ENCODE results near the gene TYW5. TPM values are rescaled to one million over a fixed set of nuclear protein-coding genes. Genes with fewer than 3 reads are reported as not detected.
A peak's percentile ranks its signal among the peaks of the same experiment; 100 is the strongest.

Gene TYW5
- total and polyA plus RNA-seq, 2 donors, result 5.5 to 5.9 TPM

GRCh38 chr2:199979832-199980628 is 24.7 kb upstream of the TYW5 start:
- H3K27me3 ChIP-seq (ENCODE audit: control insufficient read depth in 2 of 2, insufficient read depth in 1 of 2, low read length in 1 of 2), result peaks cover 0 to 4% of the 10 kb centered on the region in 2 donors

GRCh38 chr2:199979398-199979797 is 24.1 kb upstream of the TYW5 start:
- WGBS, result 92% methylated on average over 5 of the region's 5 CpGs
- Histone ChIP-seq H3K4me3 (ENCODE audit: low read length in 2 of 2) (no peak overlapping the region), H3K36me3 (ENCODE audit: control insufficient read depth in 2 of 2, insufficient read depth in 2 of 2, low read length in 1 of 2) (no peaks in the 10 kb centered on the region), H3K4me1 (ENCODE audit: control insufficient read depth in 2 of 2, insufficient read depth in 2 of 2, low read length in 2 of 2) (no peaks in the 10 kb centered on the region), H3K9me3 (ENCODE audit: control insufficient read depth in 2 of 2, insufficient read depth in 1 of 2, low read length in 1 of 2) (no peaks in the 10 kb centered on the region), H3K27me3 (ENCODE audit: control insufficient read depth in 2 of 2, insufficient read depth in 1 of 2, low read length in 1 of 2) (peaks cover 0 to 4% of the 10 kb centered on the region in 2 donors), H3K27ac (ENCODE audit: low read depth in 1 of 2, low read length in 1 of 2) (no peak overlapping the region)
- DNase-seq (ENCODE audit: low read depth in 6 of 9, low spot score in 9 of 9), result no peak

More at GRCh38 chr2:199979832-199980628, 24.7 kb upstream of the TYW5 start:
- Histone ChIP-seq H3K27ac (ENCODE audit: low read depth in 1 of 2, low read length in 1 of 2) (no peak overlapping the region), H3K4me1 (ENCODE audit: control insufficient read depth in 2 of 2, insufficient read depth in 2 of 2, low read length in 2 of 2) (no peaks in the 10 kb centered on the region), H3K4me3 (ENCODE audit: low read length in 2 of 2) (no peak overlapping the region), H3K9me3 (ENCODE audit: control insufficient read depth in 2 of 2, insufficient read depth in 1 of 2, low read length in 1 of 2) (no peaks in the 10 kb centered on the region), H3K36me3 (ENCODE audit: control insufficient read depth in 2 of 2, insufficient read depth in 2 of 2, low read length in 1 of 2) (no peaks in the 10 kb centered on the region)
- WGBS, result 27% methylated on average over 12 of the region's 12 CpGs
- peak; percentile 39 to 85 (median 67) for DNase-seq (ENCODE audit: low read depth in 6 of 9, low spot score in 9 of 9)

GRCh38 chr2:199977984-199978415 is 22.7 kb upstream of the TYW5 start:
- peaks cover 0 to 4% of the 10 kb centered on the region in 2 donors for H3K27me3 ChIP-seq (ENCODE audit: control insufficient read depth in 2 of 2, insufficient read depth in 1 of 2, low read length in 1 of 2)
- H3K36me3 ChIP-seq (ENCODE audit: control insufficient read depth in 2 of 2, insufficient read depth in 2 of 2, low read length in 1 of 2), result no peaks in the 10 kb centered on the region
- H3K9me3 ChIP-seq (ENCODE audit: control insufficient read depth in 2 of 2, insufficient read depth in 1 of 2, low read length in 1 of 2), result no peaks in the 10 kb centered on the region
- no peak overlapping the region for H3K4me3 ChIP-seq (ENCODE audit: low read length in 2 of 2)
- DNase-seq (ENCODE audit: low read depth in 6 of 9, low spot score in 9 of 9), result no peak
- H3K27ac ChIP-seq (ENCODE audit: low read depth in 1 of 2, low read length in 1 of 2), result no peak overlapping the region
- no peaks in the 10 kb centered on the region for H3K4me1 ChIP-seq (ENCODE audit: control insufficient read depth in 2 of 2, insufficient read depth in 2 of 2, low read length in 2 of 2)

DNA sequence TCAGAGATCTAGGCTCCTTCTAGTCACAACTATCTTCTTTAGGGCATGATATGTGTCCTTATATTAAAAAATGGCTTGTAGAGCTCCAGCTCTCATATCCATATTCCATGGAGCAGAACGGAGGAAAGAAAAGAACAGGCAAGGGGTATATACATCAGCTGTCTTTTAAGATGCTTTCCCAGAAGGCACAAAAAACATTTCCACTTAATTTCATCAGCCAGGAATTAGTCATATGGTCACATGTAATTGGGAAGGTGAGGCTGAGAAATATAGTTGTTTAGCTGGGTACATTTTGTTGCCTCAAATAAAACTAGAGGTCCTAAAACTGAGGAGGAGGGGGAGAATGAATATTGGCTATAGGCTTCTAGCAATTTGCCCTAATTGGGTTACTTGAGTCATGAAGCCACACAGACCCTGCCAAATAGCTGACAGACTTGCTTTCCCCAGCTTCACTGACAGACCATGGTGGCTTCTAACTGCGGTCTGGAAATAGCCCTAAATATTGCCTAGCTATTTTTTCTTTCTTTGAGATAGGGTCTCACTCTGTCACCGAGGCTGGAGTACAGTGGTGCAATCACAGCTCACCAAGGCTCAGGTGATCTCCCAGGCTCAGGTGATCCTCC is 20.1 kb upstream of the TYW5 start:
- WGBS, result 97% methylated on average over 3 of the region's 3 CpGs
- no peak for DNase-seq (ENCODE audit: low read depth in 6 of 9, low spot score in 9 of 9)

GRCh38 chr2:199973703-199974102 is 18.4 kb upstream of the TYW5 start:
- no peak overlapping the region for H3K27ac ChIP-seq (ENCODE audit: low read depth in 1 of 2, low read length in 1 of 2)
- no peaks in the 10 kb centered on the region for H3K27me3 ChIP-seq (ENCODE audit: control insufficient read depth in 2 of 2, insufficient read depth in 1 of 2, low read length in 1 of 2)
- no peaks in the 10 kb centered on the region for H3K9me3 ChIP-seq (ENCODE audit: control insufficient read depth in 2 of 2, insufficient read depth in 1 of 2, low read length in 1 of 2)
- H3K4me3 ChIP-seq (ENCODE audit: low read length in 2 of 2), result no peak overlapping the region
- H3K4me1 ChIP-seq (ENCODE audit: control insufficient read depth in 2 of 2, insufficient read depth in 2 of 2, low read length in 2 of 2), result no peaks in the 10 kb centered on the region
- no peak for DNase-seq (ENCODE audit: low read depth in 6 of 9, low spot score in 9 of 9)
- H3K36me3 ChIP-seq (ENCODE audit: control insufficient read depth in 2 of 2, insufficient read depth in 2 of 2, low read length in 1 of 2), result peaks cover 0 to 3% of the 10 kb centered on the region in 2 donors
- WGBS, result 48% methylated on average over 2 of the region's 2 CpGs

More for the DNA sequence above, 20.1 kb upstream of the TYW5 start:
- Histone ChIP-seq H3K4me3 (ENCODE audit: low read length in 2 of 2) (no peak overlapping the region), H3K36me3 (ENCODE audit: control insufficient read depth in 2 of 2, insufficient read depth in 2 of 2, low read length in 1 of 2) (no peaks in the 10 kb centered on the region), H3K4me1 (ENCODE audit: control insufficient read depth in 2 of 2, insufficient read depth in 2 of 2, low read length in 2 of 2) (no peaks in the 10 kb centered on the region), H3K27me3 (ENCODE audit: control insufficient read depth in 2 of 2, insufficient read depth in 1 of 2, low read length in 1 of 2) (peaks cover 0 to 4% of the 10 kb centered on the region in 2 donors), H3K9me3 (ENCODE audit: control insufficient read depth in 2 of 2, insufficient read depth in 1 of 2, low read length in 1 of 2) (no peaks in the 10 kb centered on the region), H3K27ac (ENCODE audit: low read depth in 1 of 2, low read length in 1 of 2) (no peak overlapping the region)

DNA sequence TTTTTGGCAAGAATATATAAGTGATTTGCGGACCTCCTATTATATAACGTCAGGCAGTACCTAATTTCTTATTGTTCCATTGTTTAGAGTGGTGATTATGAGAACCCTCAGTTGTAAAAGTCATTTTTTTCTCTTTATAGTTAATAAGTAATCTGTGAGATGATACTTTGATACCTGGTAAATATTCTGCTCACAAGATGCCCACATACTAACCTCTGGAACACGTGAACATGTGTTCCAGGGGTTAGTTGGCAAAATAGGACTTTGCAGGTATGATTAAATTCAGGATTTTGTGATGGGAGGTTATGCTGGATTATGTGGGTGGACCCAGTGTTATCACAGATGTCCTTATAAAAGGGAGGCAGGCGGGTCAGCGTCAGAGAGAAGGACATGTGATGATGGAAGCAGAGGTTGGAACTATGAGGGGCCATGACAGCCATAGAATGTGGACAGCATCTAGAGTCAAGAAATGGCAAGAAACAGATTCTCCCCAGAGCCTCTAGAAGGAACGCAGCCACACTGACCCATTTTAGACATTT is 16.9 kb upstream of the TYW5 start:
- Histone ChIP-seq H3K4me1 (ENCODE audit: control insufficient read depth in 2 of 2, insufficient read depth in 2 of 2, low read length in 2 of 2) (no peaks in the 10 kb centered on the region), H3K27me3 (ENCODE audit: control insufficient read depth in 2 of 2, insufficient read depth in 1 of 2, low read length in 1 of 2) (no peaks in the 10 kb centered on the region), H3K36me3 (ENCODE audit: control insufficient read depth in 2 of 2, insufficient read depth in 2 of 2, low read length in 1 of 2) (peaks cover 0 to 6% of the 10 kb centered on the region in 2 donors), H3K9me3 (ENCODE audit: control insufficient read depth in 2 of 2, insufficient read depth in 1 of 2, low read length in 1 of 2) (no peaks in the 10 kb centered on the region), H3K27ac (ENCODE audit: low read depth in 1 of 2, low read length in 1 of 2) (no peak overlapping the region), H3K4me3 (ENCODE audit: low read length in 2 of 2) (no peak overlapping the region)
- 97% methylated on average over 6 of the region's 6 CpGs for WGBS
- DNase-seq (ENCODE audit: low read depth in 6 of 9, low spot score in 9 of 9), result no peak

DNA sequence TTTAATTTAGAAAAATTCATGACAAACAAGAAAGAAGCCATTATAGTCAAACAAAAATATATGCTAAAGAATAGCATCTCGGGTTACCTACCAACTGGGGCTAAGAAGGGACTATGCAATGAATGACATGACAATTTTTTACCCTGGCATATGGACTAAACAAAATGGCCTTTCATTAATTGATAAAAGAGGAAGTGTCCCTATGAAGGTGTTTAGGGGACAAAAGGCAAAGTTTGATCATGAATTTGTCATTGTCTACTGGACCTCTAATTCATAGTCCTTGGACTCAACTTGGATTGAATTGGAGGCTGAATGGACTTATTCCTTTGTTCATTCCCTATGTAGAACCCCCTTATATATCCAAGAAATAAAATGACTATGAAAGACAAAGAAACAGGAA is 12.8 kb upstream of the TYW5 start:
- no peak overlapping the region for H3K4me3 ChIP-seq (ENCODE audit: low read length in 2 of 2)
- H3K27me3 ChIP-seq (ENCODE audit: control insufficient read depth in 2 of 2, insufficient read depth in 1 of 2, low read length in 1 of 2), result no peaks in the 10 kb centered on the region
- peaks cover 0 to 30% of the 10 kb centered on the region in 2 donors for H3K36me3 ChIP-seq (ENCODE audit: control insufficient read depth in 2 of 2, insufficient read depth in 2 of 2, low read length in 1 of 2)
- no peak overlapping the region for H3K27ac ChIP-seq (ENCODE audit: low read depth in 1 of 2, low read length in 1 of 2)
- WGBS, result 99% methylated on average over 1 of the region's 1 CpG
- H3K9me3 ChIP-seq (ENCODE audit: control insufficient read depth in 2 of 2, insufficient read depth in 1 of 2, low read length in 1 of 2), result no peaks in the 10 kb centered on the region
- no peak for DNase-seq (ENCODE audit: low read depth in 6 of 9, low spot score in 9 of 9)
- no peaks in the 10 kb centered on the region for H3K4me1 ChIP-seq (ENCODE audit: control insufficient read depth in 2 of 2, insufficient read depth in 2 of 2, low read length in 2 of 2)

GRCh38 chr2:199966976-199967375 is 11.7 kb upstream of the TYW5 start:
- no peak for DNase-seq (ENCODE audit: low read depth in 6 of 9, low spot score in 9 of 9)
- no peaks in the 10 kb centered on the region for H3K27me3 ChIP-seq (ENCODE audit: control insufficient read depth in 2 of 2, insufficient read depth in 1 of 2, low read length in 1 of 2)
- H3K4me1 ChIP-seq (ENCODE audit: control insufficient read depth in 2 of 2, insufficient read depth in 2 of 2, low read length in 2 of 2), result no peaks in the 10 kb centered on the region
- WGBS, result 99% methylated on average over 1 of the region's 1 CpG
- no peaks in the 10 kb centered on the region for H3K9me3 ChIP-seq (ENCODE audit: control insufficient read depth in 2 of 2, insufficient read depth in 1 of 2, low read length in 1 of 2)
- H3K27ac ChIP-seq (ENCODE audit: low read depth in 1 of 2, low read length in 1 of 2), result no peak overlapping the region
- no peak overlapping the region for H3K4me3 ChIP-seq (ENCODE audit: low read length in 2 of 2)
- H3K36me3 ChIP-seq (ENCODE audit: control insufficient read depth in 2 of 2, insufficient read depth in 2 of 2, low read length in 1 of 2), result peaks cover 6 to 37% of the 10 kb centered on the region in 2 donors

- Histone ChIP-seq H3K4me1 (ENCODE audit: control insufficient read depth in 2 of 2, insufficient read depth in 2 of 2, low read length in 2 of 2) (no peaks in the 10 kb centered on the region), H3K27ac (ENCODE audit: low read depth in 1 of 2, low read length in 1 of 2) (no peak overlapping the region), H3K36me3 (ENCODE audit: control insufficient read depth in 2 of 2, insufficient read depth in 2 of 2, low read length in 1 of 2) (peaks cover 7 to 43% of the 10 kb centered on the region in 2 donors), H3K9me3 (ENCODE audit: control insufficient read depth in 2 of 2, insufficient read depth in 1 of 2, low read length in 1 of 2) (no peaks in the 10 kb centered on the region), H3K4me3 (ENCODE audit: low read length in 2 of 2) (no peak overlapping the region), H3K27me3 (ENCODE audit: control insufficient read depth in 2 of 2, insufficient read depth in 1 of 2, low read length in 1 of 2) (no peaks in the 10 kb centered on the region)
- WGBS, result 97% methylated on average over 2 of the region's 2 CpGs
- no peak for DNase-seq (ENCODE audit: low read depth in 6 of 9, low spot score in 9 of 9)
Measured at GRCh38 chr2:199966405-199966804, 11.1 kb upstream of the TYW5 start.
